ENCODE results near the gene LMBR1. TPM values are rescaled to one million over a fixed set of nuclear protein-coding genes. Genes with fewer than 3 reads are reported as not detected.
A peak's percentile ranks its signal among the peaks of the same experiment; 100 is the strongest.
"Not testable (repeated sequence)": the region's sequence is repeated elsewhere in the genome, so short reads cannot be mapped to it uniquely, and the experiment has no call there.

LMBR1 gene
- total RNA-seq, result 35.4 TPM
- long read RNA-seq, full-length matches to known transcripts, result 7 of 13 reads
- long read RNA-seq, partial matches to known transcripts, result 1 of 13 reads
- long read RNA-seq, other reads (novel, unspliced or antisense), result 5 of 13 reads

GRCh38 chr7:156892821-156893706 lies at the start of gene LMBR1:
Gene LMBR1 (minus strand): TSS chr7:156893183. CDS start chr7:156892993, 190 bp downstream.
- ATAC-seq, result peak; percentile 98
- intact Hi-C loops (cut with DNase I), result loop anchor here (5.0 to 10.0 kb wide), 2 partner anchors 52 to 61 kb away; partner anchors contain the start of gene NOM1
- DNase-seq (ENCODE audit: missing footprints), result peak; percentile 97

DNA sequence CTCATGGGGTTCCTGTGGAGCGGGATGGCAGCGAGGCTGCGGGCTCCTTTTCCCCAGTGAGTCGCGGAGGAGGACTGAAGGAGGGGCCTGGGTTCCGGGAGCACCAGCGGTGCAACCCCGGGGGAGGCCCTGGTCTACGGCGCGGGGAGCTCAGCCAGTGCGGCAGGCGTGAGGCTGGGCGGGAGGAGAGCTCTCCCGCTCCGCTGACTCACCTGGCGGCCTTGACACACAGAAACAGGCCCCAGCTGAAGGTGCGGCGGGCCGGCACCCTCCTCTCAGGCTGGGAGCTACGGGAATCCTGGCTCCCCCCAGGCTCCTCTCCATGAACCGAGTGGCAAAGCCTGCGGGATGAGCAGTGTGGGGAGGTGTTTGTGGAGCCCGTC lies 49.7 kb upstream of the LMBR1 start:
- DNase-seq (ENCODE audit: missing footprints), result no peak
- intact Hi-C loops (cut with DNase I), result loop anchor here (10.0 kb wide), 1 partner anchor 48 kb away; the partner anchor contains the start of gene LMBR1
- no peak for ATAC-seq

DNA sequence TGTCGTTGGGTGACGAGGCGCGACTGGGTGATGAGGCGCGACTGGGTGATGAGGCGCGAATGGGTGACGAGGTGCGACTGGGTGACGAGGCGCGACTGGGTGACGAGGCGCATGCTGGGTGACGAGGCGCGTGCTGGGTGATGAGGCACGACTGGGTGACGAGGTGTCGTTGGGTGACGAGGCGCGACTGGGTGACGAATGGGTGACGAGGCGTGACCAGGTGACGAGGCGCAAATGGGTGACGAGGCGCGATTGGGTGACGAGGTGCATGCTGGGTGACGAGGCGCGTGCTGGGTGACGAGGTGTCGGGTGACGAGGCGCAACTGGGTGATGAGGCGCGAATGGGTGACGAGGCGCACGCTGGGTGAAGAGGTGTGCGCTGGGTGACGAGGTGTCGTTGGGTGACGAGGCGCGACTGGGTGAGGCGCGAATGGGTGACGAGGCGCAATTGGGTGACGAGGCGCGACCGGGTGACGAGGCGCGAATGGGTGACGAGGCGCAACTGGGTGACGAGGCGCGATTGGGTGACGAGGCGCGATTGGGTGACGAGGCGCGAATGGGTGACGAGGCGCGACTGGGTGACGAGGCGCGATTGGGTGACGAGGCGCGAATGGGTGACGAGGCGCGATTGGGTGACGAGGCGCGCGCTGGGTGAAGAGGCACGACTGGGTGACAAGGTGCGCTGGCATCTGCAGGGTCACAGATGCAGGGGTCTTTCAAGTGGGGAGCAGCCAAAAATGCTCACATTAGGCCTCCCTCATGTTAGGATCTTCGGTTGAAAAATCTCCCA lies 48.6 kb upstream of the LMBR1 start:
- intact Hi-C loops (cut with DNase I), result loop anchor here (10.0 kb wide), 1 partner anchor 47 kb away; the partner anchor contains the start of gene LMBR1
- ATAC-seq (no peak), DNase-seq (ENCODE audit: missing footprints) (no peak)

DNA sequence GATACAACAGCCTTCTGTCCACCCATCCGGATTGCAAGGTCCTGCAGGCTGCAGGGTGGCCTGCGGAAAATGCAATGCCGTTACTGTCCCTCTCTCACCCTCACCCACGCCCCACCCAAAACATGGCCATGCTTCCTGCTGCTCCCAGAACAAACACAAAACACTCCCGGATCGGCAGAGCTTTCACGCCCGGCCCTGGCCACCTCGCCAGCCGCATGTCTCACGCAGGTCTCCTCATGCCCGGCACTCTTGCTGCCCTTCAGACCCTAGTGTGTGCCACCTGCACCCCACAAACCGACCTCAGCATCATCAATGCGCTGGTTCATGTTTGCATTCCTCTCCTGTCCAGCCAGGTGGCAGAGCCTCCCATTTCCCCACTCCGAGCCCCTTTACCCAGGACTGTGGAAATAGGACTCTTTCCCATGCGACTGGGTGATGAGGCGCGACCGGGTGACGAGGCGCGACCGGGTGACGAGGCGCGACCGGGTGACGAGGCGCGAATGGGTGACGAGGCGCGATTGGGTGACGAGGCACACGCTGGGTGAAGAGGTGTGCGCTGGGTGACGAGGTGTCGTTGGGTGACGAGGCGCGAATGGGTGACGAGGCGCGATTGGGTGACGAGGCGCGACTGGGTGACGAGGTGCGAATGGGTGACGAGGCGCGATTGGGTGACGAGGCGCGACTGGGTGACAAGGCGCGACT lies 47.6 kb upstream of the LMBR1 start:
- intact Hi-C loops (cut with DNase I), result loop anchor here (10.0 kb wide), 1 partner anchor 46 kb away; the partner anchor contains the start of gene LMBR1
- DNase-seq (ENCODE audit: missing footprints) (no peak), ATAC-seq (no peak)

GRCh38 chr7:156936766-156937165 lies 43.8 kb upstream of the LMBR1 start:
- intact Hi-C loops (cut with DNase I); DNase-seq (ENCODE audit: missing footprints); ATAC-seq: not testable (repeated sequence)

- intact Hi-C loops (cut with DNase I), result no loop called here
- no peak for ATAC-seq
- DNase-seq (ENCODE audit: missing footprints), result no peak
These were observed 42.3 kb upstream of the LMBR1 start for GRCh38 chr7:156935250-156935649.

GRCh38 chr7:156932006-156932405 lies 39.0 kb upstream of the LMBR1 start:
- DNase-seq (ENCODE audit: missing footprints) (peak; percentile 11), ATAC-seq (no peak)
- intact Hi-C loops (cut with DNase I), result no loop called here

- ATAC-seq, result no peak
- intact Hi-C loops (cut with DNase I), result no loop called here
These were observed 37.0 kb upstream of the LMBR1 start for GRCh38 chr7:156929789-156930539.

GRCh38 chr7:156928406-156928747 lies 35.4 kb upstream of the LMBR1 start:
- intact Hi-C loops (cut with DNase I), result no loop called here
- no peak for ATAC-seq
- DNase-seq (ENCODE audit: missing footprints), result no peak

More at GRCh38 chr7:156929789-156930539, 37.0 kb upstream of the LMBR1 start:
- no peak for DNase-seq (ENCODE audit: missing footprints)

DNA sequence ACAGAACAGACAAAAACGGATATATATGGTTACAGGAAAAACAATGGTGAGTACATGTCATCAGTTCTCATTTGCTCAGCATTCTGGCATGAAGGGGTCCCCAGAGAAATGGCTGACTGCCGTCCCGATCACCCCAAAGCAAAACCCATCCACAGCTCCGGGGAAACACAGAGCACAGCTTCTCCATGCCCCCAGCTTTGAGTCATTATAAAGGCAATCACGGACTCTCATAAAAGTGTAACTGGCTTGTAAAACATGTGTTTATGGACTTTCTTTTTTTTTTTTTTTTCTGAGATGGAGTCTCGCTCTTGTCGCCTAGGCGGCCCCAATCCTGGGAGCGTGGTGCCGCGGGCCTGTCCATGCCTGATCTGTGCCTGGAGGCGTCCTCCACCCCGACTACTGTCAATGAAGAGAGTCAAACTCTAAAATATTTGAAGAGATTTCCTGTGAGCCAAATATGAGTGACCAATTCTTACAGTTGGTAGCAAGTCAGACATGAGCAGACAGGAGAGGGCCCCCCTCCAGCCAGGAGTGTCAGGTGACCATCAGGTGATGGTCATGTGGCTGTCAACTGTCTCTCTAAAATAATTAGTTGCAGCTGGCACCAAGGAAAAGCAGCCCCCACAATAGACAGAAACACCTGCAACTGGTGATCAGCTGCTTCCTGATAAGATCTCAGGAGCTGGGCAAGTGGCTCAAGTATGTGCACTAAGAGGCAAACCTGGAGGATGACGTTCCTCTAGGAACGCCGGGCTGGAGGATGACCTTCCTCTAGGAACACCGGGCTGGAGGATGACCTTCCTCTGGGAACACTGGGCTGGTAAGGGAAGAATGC lies 34.8 kb upstream of the LMBR1 start:
- ATAC-seq (no peak), DNase-seq (ENCODE audit: missing footprints) (no peak)
- intact Hi-C loops (cut with DNase I), result no loop called here

DNA sequence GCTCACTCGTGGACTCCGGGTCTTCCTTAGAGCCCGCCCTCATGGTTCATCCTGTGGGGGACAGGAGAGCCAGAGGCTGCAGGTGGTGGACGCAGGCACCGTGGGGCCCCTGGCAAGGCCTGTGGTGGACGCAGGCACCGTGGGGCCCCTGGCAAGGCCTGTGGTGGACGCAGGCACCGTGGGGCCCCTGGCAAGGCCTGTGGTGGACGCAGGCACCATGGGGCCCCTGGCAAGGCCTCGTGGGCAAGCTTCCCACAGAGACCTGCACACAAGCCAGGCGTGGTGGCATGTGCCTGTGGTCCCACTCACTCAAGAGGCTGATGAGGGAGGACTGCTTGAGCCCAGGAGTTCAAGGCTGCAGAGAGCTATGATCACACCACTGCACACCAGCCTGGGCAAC lies 32.8 kb upstream of the LMBR1 start:
- ATAC-seq; DNase-seq (ENCODE audit: missing footprints); intact Hi-C loops (cut with DNase I): not testable (repeated sequence)

DNA sequence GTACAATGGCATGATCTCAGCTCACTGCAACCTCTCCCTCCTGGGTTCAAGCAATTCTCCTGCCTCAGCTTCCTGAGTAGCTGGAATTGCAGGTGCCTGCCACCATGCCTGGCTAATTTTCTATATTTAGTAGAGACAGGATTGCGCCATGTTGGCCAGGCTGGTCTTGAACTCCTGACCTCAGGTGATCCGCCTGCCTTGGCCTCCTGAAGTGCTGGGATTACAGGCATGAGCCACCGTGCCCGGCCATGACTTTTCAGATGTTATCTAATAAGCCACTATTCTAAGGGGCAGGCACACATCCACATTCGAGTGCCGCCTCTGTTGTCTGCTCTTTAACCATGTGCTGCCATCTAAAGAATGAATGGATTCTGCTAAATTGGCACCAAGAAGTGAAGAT lies 29.3 kb upstream of the LMBR1 start:
- ATAC-seq; intact Hi-C loops (cut with DNase I): not testable (repeated sequence)

GRCh38 chr7:156920487-156921373 lies 27.7 kb upstream of the LMBR1 start:
- intact Hi-C loops (cut with DNase I); DNase-seq (ENCODE audit: missing footprints): not testable (repeated sequence)

More for the DNA sequence above, 29.3 kb upstream of the LMBR1 start:
- DNase-seq (ENCODE audit: missing footprints), result not testable (repeated sequence)

DNA sequence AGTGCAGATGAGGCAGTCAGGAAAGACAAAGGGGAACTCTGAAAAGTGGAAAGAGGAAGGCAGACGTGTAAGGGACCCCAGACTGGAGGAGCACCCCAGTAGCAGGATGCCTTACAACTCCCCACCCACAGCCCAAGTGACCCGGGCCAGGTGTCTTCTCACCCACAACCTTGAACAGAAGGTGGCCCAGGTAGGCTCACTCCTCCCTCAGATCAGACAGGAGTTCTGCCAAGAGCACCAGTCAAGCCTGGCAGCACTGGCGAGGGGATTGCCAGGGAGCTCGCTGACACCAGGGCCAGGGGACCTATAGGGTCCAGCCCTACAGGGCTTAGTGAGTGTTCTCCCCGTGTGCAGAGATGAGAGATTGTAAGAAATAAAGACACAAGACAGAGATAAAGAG lies 27.1 kb upstream of the LMBR1 start:
- intact Hi-C loops (cut with DNase I), result no loop called here
- no peak for ATAC-seq
- DNase-seq (ENCODE audit: missing footprints), result no peak

More at GRCh38 chr7:156920487-156921373, 27.7 kb upstream of the LMBR1 start:
- ATAC-seq, result not testable (repeated sequence)

DNA sequence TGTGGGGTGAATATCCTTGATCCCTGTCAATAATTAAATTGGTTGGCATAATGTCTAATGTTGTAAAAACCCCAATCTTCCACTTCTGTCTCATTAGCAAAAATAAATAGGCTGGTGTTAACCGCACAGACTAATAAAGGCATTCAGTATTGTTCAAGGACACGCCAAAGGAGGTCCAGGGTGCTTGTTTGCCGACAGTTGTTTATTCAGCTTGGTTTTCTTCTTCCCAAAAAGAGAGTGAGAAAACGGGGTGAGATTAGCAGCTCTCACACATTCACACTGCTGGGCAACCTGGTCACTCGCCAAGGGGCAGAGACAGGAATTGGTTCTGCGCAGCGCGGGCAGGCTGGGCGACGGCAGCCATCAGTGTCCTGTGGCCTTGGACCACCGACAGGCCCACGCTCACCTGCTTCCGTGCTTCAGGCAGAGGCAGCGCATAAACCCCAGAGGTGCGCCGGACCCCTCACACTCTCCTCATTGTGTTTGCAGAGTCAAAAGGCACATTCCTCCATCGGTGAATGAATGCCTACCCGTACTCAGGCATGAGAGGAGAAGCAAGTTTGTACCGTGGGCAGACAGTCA lies 26.2 kb upstream of the LMBR1 start:
- no peak for ATAC-seq
- intact Hi-C loops (cut with DNase I), result no loop called here
- DNase-seq (ENCODE audit: missing footprints), result no peak

DNA sequence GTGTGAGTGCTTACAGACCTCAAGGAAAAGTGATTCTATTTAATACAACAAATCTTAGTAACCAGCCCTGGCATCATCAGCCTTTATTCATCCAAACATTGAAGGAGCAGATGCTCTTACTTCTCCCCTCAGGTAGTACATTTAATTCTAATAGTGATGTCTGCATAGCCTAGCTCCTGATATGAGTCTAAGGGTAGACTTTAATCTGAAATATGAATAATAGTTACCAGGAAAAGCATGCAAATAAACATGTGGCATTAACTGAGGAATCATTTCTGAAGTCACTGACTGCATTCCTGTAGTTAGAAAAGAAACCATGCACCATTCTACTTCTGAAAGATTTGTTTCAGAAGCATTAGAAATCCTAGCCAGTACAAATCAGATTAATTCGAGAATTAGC lies 25.7 kb upstream of the LMBR1 start:
- intact Hi-C loops (cut with DNase I), result no loop called here
- ATAC-seq (no peak), DNase-seq (ENCODE audit: missing footprints) (no peak)

Data from Right ventricle myocardium inferior (tissue), 1 donor.